ENCODE data around the gene P4HA2. TPM values are rescaled to one million over a fixed set of nuclear protein-coding genes. Genes with fewer than 3 reads are reported as not detected.
A peak's percentile ranks its signal among the peaks of the same experiment; 100 is the strongest.
"Not testable (repeated sequence)": the region's sequence is repeated elsewhere in the genome, so short reads cannot be mapped to it uniquely, and the experiment has no call there.

P4HA2 gene
- total RNA-seq, 2 experiments from 2014 or later, result 6.1 to 8.9 TPM

DNA sequence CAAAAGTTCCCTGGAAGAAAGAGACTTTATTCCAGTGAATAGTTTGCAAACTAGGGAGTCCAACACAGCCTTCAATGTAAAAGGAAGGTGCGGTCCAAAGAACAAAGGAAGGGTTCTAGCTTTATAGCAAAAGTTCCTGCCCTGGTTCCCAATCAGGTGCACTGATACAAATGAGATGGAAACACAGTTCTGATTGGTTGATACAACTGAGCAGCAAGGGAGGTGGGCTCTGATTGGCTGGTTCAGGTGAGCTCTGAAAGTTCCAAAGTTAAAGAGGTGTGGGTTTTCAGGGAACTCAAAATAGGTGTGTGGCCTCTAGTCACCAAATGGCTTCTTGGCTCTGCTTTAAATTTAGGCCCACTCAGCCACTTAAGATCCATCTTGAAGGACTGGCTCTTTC is 43.1 kb downstream of the P4HA2 start:
- Mint-ChIP-seq H3K27me3 (peaks cover 9% of the 10 kb centered on the region), H3K4me1 (peaks cover 10% of the 10 kb centered on the region), H3K36me3 (ENCODE audit: low read depth) (no peaks in the 10 kb centered on the region), H3K4me3 (no peak overlapping the region), H3K27ac (no peak overlapping the region), H3K9me3 (ENCODE audit: low read depth) (peaks cover 4% of the 10 kb centered on the region)
- no peak for ATAC-seq
- ChIA-PET POLR2A (no interaction called here), CTCF (no interaction called here)
- intact Hi-C loops (cut with DNase I, micrococcal nuclease), result no loop called here
- DNase-seq, result no peak

GRCh38 chr5:132183723-132184122 is 43.9 kb downstream of the P4HA2 start:
- no peaks in the 10 kb centered on the region for H3K36me3 Mint-ChIP-seq (ENCODE audit: low read depth)
- no peak overlapping the region for H3K4me3 Mint-ChIP-seq
- DNase-seq, result no peak
- ATAC-seq, result no peak
- peaks cover 4% of the 10 kb centered on the region for H3K9me3 Mint-ChIP-seq (ENCODE audit: low read depth)
- H3K4me1 Mint-ChIP-seq, result peaks cover 18% of the 10 kb centered on the region
- POLR2A ChIA-PET, result no interaction called here
- H3K27me3 Mint-ChIP-seq, result peaks cover 7% of the 10 kb centered on the region
- intact Hi-C loops (cut with DNase I, micrococcal nuclease), result no loop called here
- CTCF ChIA-PET, result no interaction called here
- no peak overlapping the region for H3K27ac Mint-ChIP-seq

GRCh38 chr5:132182359-132183040 is 45.2 kb downstream of the P4HA2 start:
- H3K27ac Mint-ChIP-seq, result no peak overlapping the region
- peaks cover 2% of the 10 kb centered on the region for H3K27me3 Mint-ChIP-seq
- H3K4me1 Mint-ChIP-seq, result peaks cover 24% of the 10 kb centered on the region
- peaks cover 4% of the 10 kb centered on the region for H3K9me3 Mint-ChIP-seq (ENCODE audit: low read depth)
- H3K36me3 Mint-ChIP-seq (ENCODE audit: low read depth), result no peaks in the 10 kb centered on the region
- POLR2A ChIA-PET, result no interaction called here
- CTCF ChIA-PET, result interaction anchor here (1.4 kb wide), 1 partner anchor 56 kb away, joined by 4 read pairs; no protein-coding TSS in a partner anchor
- no peak overlapping the region for H3K4me3 Mint-ChIP-seq
- no peak for DNase-seq
- ATAC-seq, result no peak
- intact Hi-C loops (cut with DNase I, micrococcal nuclease), result no loop called here

DNA sequence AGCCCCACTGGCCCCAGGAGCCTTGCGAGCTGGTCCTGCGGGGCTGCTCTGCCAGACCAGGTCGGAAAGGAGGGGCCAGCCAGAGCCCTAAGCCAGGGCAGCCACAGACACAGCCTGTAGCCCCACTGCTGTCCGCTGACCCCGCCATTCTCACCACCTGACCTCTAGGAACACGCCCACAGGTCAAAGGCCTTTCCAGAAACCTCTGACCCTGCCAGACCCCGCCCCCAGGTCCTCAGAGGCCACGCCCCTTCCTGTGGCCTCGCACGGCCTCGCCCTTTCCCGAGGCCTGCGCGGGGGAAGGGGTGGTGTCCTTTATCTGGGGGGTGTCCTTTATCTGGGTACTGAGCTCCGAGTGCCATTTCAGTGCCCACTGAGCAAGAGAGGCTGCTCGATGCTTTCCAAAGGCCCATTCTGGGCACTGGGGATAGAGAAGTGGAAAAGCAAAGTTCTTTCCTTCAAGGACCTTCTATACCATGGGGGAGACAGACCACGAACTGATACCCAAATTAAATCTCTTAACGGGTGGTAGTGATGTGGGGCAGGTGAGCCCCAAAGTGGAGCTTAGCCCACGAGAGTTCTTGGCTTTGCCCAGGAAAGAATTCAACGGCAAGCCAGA is 46.5 kb downstream of the P4HA2 start:
- Mint-ChIP-seq H3K4me1 (peaks cover 36% of the 10 kb centered on the region), H3K9me3 (ENCODE audit: low read depth) (peaks cover 4% of the 10 kb centered on the region), H3K36me3 (ENCODE audit: low read depth) (no peaks in the 10 kb centered on the region), H3K27ac (no peak overlapping the region), H3K27me3 (no peaks in the 10 kb centered on the region), H3K4me3 (no peak overlapping the region)
- DNase-seq (no peak), ATAC-seq (no peak)
- intact Hi-C loops (cut with DNase I, micrococcal nuclease), result no loop called here
- POLR2A ChIA-PET, result no interaction called here
- CTCF ChIA-PET, result interaction anchor here (0.6 to 3.7 kb wide), 18 partner anchors 8 to 272 kb away, joined by 3 to 34 read pairs (median 4); partner anchors contain the start of genes IL3 and SLC22A5

DNA sequence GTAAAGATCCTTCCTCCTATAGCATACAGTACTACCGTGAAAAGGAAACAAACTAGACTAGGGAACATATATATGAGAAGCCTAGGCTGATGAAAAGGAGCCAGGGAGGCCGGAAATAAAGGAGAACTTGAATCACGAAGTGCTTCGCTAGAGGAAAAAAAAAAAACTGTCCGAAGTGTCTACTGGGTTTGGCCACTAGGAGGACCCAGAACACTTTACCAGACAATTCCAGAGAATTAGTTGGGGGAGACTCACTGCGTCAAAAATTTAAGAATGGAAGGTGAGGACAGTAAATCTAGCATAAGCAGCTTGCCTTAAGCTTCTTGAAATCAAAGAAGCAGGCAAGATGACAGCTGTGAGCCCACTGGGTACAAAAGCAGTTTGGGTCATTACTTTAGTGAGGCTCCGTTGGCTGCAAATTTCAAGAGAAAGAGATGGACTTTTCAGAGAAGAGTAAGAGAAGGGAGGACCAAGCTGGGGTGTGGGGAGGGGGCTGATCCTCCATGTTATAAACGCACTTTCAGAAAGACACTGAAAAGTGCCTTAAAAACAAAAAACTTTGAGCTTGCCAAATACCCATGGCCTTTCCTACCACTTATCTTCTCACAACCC is 47.4 kb downstream of the P4HA2 start:
- CTCF ChIA-PET, result interaction anchor here (0.5 to 3.7 kb wide), 27 partner anchors 9 to 293 kb away, joined by 3 to 34 read pairs (median 4); partner anchors contain the start of genes IL3 and SLC22A5
- DNase-seq (peak; percentile 19), ATAC-seq (peak; percentile 38)
- POLR2A ChIA-PET, result no interaction called here
- peak overlapping the region; percentile 73 for H3K27ac Mint-ChIP-seq
- H3K4me1 Mint-ChIP-seq, result peaks cover 36% of the 10 kb centered on the region
- peaks cover 4% of the 10 kb centered on the region for H3K9me3 Mint-ChIP-seq (ENCODE audit: low read depth)
- no peak overlapping the region for H3K4me3 Mint-ChIP-seq
- no peaks in the 10 kb centered on the region for H3K36me3 Mint-ChIP-seq (ENCODE audit: low read depth)
- H3K27me3 Mint-ChIP-seq, result no peaks in the 10 kb centered on the region
- intact Hi-C loops (cut with DNase I, micrococcal nuclease), result no loop called here

DNA sequence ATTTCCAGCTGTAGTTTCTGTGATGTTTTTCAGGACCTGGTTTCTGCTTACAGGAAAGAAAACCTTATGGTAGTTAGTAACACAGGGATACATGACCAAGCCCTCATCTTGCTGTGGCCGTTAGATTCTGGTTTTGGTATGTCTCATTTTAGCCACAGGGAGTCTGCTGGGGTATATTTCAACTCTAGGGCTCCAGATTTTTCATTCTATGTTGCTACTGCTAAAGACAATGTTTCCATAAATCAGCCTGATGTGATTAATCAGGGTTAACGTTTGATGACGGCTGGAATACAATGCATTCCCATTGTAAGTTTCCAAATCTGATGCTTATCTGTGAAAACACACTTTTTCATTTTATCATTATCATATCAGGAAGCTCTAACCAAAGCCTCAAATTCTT is 48.2 kb downstream of the P4HA2 start:
- DNase-seq, result no peak
- ChIA-PET POLR2A (no interaction called here), CTCF (interaction anchor here (0.6 to 3.7 kb wide), 21 partner anchors 8 to 226 kb away, joined by 3 to 34 read pairs (median 5); partner anchors contain the start of genes IL3 and SLC22A5)
- peak; percentile 24 for ATAC-seq
- Mint-ChIP-seq H3K36me3 (ENCODE audit: low read depth) (no peaks in the 10 kb centered on the region), H3K9me3 (ENCODE audit: low read depth) (peaks cover 4% of the 10 kb centered on the region), H3K27me3 (no peaks in the 10 kb centered on the region), H3K4me1 (peaks cover 36% of the 10 kb centered on the region), H3K27ac (peak overlapping the region; percentile 22), H3K4me3 (no peak overlapping the region)
- intact Hi-C loops (cut with DNase I, micrococcal nuclease), result loop anchor here in 1 of 2 experiments (5.0 kb wide), 1 partner anchor 157 kb away; no protein-coding TSS in a partner anchor

GRCh38 chr5:132177691-132178149 is 49.9 kb downstream of the P4HA2 start:
- DNase-seq (no peak), ATAC-seq (no peak)
- no peaks in the 10 kb centered on the region for H3K27me3 Mint-ChIP-seq
- no peaks in the 10 kb centered on the region for H3K36me3 Mint-ChIP-seq (ENCODE audit: low read depth)
- intact Hi-C loops (cut with DNase I, micrococcal nuclease), result loop anchor here (1.0 to 5.0 kb wide), 5 partner anchors 63 to 155 kb away; no protein-coding TSS in a partner anchor
- ChIA-PET CTCF (interaction anchor here (1.0 to 2.3 kb wide), 4 partner anchors 12 to 114 kb away, joined by 3 to 10 read pairs (median 6); no protein-coding TSS in a partner anchor), POLR2A (no interaction called here)
- peaks cover 34% of the 10 kb centered on the region for H3K4me1 Mint-ChIP-seq
- no peak overlapping the region for H3K27ac Mint-ChIP-seq
- no peaks in the 10 kb centered on the region for H3K9me3 Mint-ChIP-seq (ENCODE audit: low read depth)
- H3K4me3 Mint-ChIP-seq, result no peak overlapping the region

GRCh38 chr5:132176987-132177386 is 50.7 kb downstream of the P4HA2 start:
- H3K27me3 Mint-ChIP-seq, result no peaks in the 10 kb centered on the region
- no peaks in the 10 kb centered on the region for H3K9me3 Mint-ChIP-seq (ENCODE audit: low read depth)
- peak overlapping the region; percentile 66 for H3K27ac Mint-ChIP-seq
- peaks cover 34% of the 10 kb centered on the region for H3K4me1 Mint-ChIP-seq
- H3K4me3 Mint-ChIP-seq, result no peak overlapping the region
- peak; percentile 69 for ATAC-seq
- intact Hi-C loops (cut with DNase I, micrococcal nuclease), result loop anchor here (1.0 to 5.0 kb wide), 5 partner anchors 62 to 155 kb away; no protein-coding TSS in a partner anchor
- H3K36me3 Mint-ChIP-seq (ENCODE audit: low read depth), result no peaks in the 10 kb centered on the region
- ChIA-PET CTCF (interaction anchor here (0.7 to 2.3 kb wide), 5 partner anchors 13 to 324 kb away, joined by 3 to 10 read pairs (median 5); no protein-coding TSS in a partner anchor), POLR2A (no interaction called here)
- DNase-seq, result no peak

DNA sequence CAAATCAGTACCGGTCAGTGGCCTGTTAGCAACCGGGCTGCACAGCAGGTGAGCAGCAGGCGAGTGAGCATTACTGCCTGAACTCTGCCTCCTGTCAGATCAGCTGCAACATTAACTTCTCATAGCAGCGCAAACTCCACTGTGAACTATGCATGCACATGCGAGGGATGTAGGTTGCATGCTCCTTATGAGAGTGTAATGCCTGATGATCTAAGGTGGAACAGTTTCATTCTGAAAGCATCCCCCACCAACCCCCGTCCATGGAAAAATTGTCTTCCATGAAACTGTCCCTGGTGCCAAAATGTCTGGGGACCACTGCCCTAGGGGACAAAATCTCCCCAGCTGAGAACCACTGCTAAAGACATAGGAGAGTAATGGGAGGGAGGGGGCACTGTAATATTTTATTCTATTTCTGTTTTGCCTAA is 51.1 kb downstream of the P4HA2 start:
- H3K9me3 Mint-ChIP-seq (ENCODE audit: low read depth), result no peaks in the 10 kb centered on the region
- peaks cover 34% of the 10 kb centered on the region for H3K4me1 Mint-ChIP-seq
- ATAC-seq (peak; percentile 59), DNase-seq (peak; percentile 49)
- H3K4me3 Mint-ChIP-seq, result no peak overlapping the region
- ChIA-PET POLR2A (no interaction called here), CTCF (interaction anchor here (0.7 to 2.3 kb wide), 5 partner anchors 13 to 325 kb away, joined by 3 to 10 read pairs (median 5); no protein-coding TSS in a partner anchor)
- H3K27ac Mint-ChIP-seq, result peak overlapping the region; percentile 30
- intact Hi-C loops (cut with DNase I, micrococcal nuclease), result loop anchor here in 1 of 2 experiments (2.0 to 5.0 kb wide), 2 partner anchors 62 to 154 kb away; no protein-coding TSS in a partner anchor
- no peaks in the 10 kb centered on the region for H3K36me3 Mint-ChIP-seq (ENCODE audit: low read depth)
- no peaks in the 10 kb centered on the region for H3K27me3 Mint-ChIP-seq

DNA sequence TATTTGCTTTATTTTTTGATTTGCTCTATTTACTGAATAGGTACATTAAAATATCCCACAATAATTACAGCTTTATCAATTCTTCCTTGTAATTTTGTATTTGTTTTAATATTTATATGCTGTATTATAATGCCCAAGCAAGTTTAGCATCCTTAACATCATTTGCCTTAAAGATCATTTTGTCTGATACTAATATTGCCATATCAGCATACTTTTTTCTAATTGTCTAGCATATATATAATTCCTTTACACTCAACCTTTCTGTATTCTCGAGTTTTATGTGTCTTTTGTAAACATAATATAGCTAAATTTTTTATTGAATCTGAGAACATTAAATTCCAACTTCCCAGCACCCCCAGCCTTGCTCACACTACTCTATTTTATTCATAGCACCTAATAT is 64.7 kb downstream of the P4HA2 start:
- DNase-seq (no peak), ATAC-seq (no peak)
- POLR2A ChIA-PET, result no interaction called here

GRCh38 chr5:132161574-132162326 is 65.9 kb downstream of the P4HA2 start:
- H3K36me3 Mint-ChIP-seq (ENCODE audit: low read depth); H3K27me3 Mint-ChIP-seq; H3K27ac Mint-ChIP-seq; H3K4me1 Mint-ChIP-seq; H3K4me3 Mint-ChIP-seq; H3K9me3 Mint-ChIP-seq (ENCODE audit: low read depth); CTCF ChIA-PET; DNase-seq; ATAC-seq; POLR2A ChIA-PET; intact Hi-C loops (cut with DNase I, micrococcal nuclease): not testable (repeated sequence)

More for the DNA sequence above, 64.7 kb downstream of the P4HA2 start:
- intact Hi-C loops (cut with DNase I, micrococcal nuclease), result no loop called here
- CTCF ChIA-PET, result interaction anchor here (0.8 to 1.3 kb wide), 3 partner anchors 18 to 821 kb away, joined by 3 to 4 read pairs (median 3); no protein-coding TSS in a partner anchor
- H3K36me3 Mint-ChIP-seq (ENCODE audit: low read depth), result peaks cover 1% of the 10 kb centered on the region
- H3K4me3 Mint-ChIP-seq, result no peak overlapping the region
- no peak overlapping the region for H3K27ac Mint-ChIP-seq
- peaks cover 2% of the 10 kb centered on the region for H3K27me3 Mint-ChIP-seq
- H3K4me1 Mint-ChIP-seq, result no peaks in the 10 kb centered on the region
- H3K9me3 Mint-ChIP-seq (ENCODE audit: low read depth), result peaks cover 10% of the 10 kb centered on the region
